ENCODE data around the gene ADCY5. TPM values are rescaled to one million over a fixed set of nuclear protein-coding genes. Genes with fewer than 3 reads are reported as not detected.

The ADCY5 gene
- total and polyA plus RNA-seq, 2 donors (not counting 1 experiment from before 2014, with no cell fraction given) = not detected

- Histone ChIP-seq H3K27ac (ENCODE audit: low read length in 2 of 2) (no peak overlapping the region), H4K20me1 (ENCODE audit: control insufficient read depth, insufficient read depth, low read length, poor library complexity, severe bottlenecking) (no peaks in the 10 kb centered on the region), H2AFZ (ENCODE audit: insufficient read depth, low read depth, low read length, poor library complexity, severe bottlenecking) (no peak overlapping the region), H3K4me1 (ENCODE audit: control insufficient read depth in 2 of 2, insufficient read depth in 2 of 2, low read length in 2 of 2) (no peaks in the 10 kb centered on the region), H3K27me3 (replicated peaks in 1 of 4; ENCODE audit: control extremely low read depth in 1 of 4, control insufficient read depth in 3 of 4, insufficient read depth in 4 of 4, low read length in 3 of 4) (no peaks in the 10 kb centered on the region), H3K9me3 (ENCODE audit: control extremely low read depth in 1 of 3, control insufficient read depth in 2 of 3, insufficient read depth in 1 of 3, low read length in 2 of 3) (peaks cover 0 to 10% (median 0%) of the 10 kb centered on the region in 3 donors), H3K9ac (ENCODE audit: low read length) (no peak overlapping the region), H3K4me2 (replicated peaks; ENCODE audit: low read depth, low read length, poor library complexity, severe bottlenecking) (no peak overlapping the region), H3K36me3 (replicated peaks in 1 of 2; ENCODE audit: control extremely low read depth in 1 of 2, control insufficient read depth in 1 of 2, extremely low read depth in 1 of 2, insufficient read depth in 2 of 2, low read length in 1 of 2) (no peaks in the 10 kb centered on the region), H3K79me2 (ENCODE audit: control insufficient read depth, insufficient read depth, low read length) (no peaks in the 10 kb centered on the region), H3K4me3 (ENCODE audit: control extremely low read depth in 1 of 5, extremely low read depth in 1 of 5, insufficient read depth in 1 of 5, low read depth in 2 of 5, low read length in 4 of 5) (no peak overlapping the region)
- peaks cover 4% of the 10 kb centered on the region for H3K27me3 Mint-ChIP-seq
- ChIA-PET CTCF (no interaction called here), POLR2A (no interaction called here)
- no peak overlapping the region for H3K4me3 Mint-ChIP-seq
- intact Hi-C loops (cut with micrococcal nuclease) = no loop called here
- WGBS (ENCODE audit: insufficient coverage) = 69% methylated on average over 5 of the region's 6 CpGs
- no peaks in the 10 kb centered on the region for H3K9me3 Mint-ChIP-seq (ENCODE audit: insufficient read depth)
- DNase-seq (no peak), ATAC-seq (ENCODE audit: low read depth) (no peak)
- H3K27ac Mint-ChIP-seq = no peak overlapping the region
- no peak for TF ChIP-seq EZH2 (IDR thresholded peaks at IDR 0.05; ENCODE audit: borderline replicate concordance, insufficient read depth, low read depth, low read length, poor library complexity, severe bottlenecking)
- TF ChIP-seq, protein P1, sequence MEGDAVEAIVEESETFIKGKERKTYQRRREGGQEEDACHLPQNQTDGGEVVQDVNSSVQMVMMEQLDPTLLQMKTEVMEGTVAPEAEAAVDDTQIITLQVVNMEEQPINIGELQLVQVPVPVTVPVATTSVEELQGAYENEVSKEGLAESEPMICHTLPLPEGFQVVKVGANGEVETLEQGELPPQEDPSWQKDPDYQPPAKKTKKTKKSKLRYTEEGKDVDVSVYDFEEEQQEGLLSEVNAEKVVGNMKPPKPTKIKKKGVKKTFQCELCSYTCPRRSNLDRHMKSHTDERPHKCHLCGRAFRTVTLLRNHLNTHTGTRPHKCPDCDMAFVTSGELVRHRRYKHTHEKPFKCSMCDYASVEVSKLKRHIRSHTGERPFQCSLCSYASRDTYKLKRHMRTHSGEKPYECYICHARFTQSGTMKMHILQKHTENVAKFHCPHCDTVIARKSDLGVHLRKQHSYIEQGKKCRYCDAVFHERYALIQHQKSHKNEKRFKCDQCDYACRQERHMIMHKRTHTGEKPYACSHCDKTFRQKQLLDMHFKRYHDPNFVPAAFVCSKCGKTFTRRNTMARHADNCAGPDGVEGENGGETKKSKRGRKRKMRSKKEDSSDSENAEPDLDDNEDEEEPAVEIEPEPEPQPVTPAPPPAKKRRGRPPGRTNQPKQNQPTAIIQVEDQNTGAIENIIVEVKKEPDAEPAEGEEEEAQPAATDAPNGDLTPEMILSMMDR (IDR thresholded peaks at IDR 0.05) = no peak
- H3K4me1 Mint-ChIP-seq = no peaks in the 10 kb centered on the region
Observed at GRCh38 chr3:123287962-123288302, 161.0 kb downstream of the ADCY5 start.

DNA sequence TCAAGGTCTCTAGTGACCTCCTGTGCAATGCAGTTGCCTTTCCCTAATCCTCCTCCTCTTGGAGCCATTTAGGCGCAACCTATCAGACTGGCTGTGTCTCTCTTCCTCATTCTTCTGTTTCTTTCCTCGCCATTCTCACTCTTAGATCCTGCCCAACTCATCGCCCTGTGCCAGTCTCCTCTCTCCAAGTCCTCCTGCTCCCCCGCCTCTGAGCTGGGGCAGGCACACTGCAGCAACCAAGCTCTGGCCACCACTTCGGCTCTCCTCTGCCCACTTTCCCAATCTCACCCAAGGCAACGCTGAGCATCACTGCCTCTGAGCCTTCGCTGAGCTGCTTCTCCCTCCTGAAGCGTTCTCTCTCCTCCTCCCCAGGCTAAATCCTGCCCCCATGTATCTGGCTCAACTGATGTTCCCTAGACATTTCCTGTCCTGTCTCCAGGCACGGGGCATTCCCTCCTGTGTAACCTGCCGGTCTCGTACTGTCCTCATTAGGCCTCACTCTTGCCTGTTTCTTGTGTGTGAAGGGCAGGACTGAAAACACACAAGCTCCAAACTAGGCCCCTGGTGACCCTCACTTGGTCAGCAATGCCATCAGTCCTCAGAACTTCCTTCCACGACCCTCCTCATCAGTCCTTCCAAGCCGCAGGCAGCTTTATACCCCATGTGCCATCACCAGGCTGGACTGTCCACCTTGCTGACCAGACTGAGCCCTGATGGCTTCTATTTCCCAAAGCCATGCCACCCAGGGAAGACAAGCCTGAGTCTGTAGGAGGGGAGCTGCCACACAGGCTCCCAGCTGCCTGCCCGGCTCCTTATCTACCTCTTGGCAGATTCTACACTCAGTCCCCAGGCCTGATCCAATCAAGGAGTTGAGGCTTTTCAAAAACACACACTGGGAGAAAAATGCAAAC is 161.6 kb downstream of the ADCY5 start:
- Histone ChIP-seq H3K4me3 (ENCODE audit: control extremely low read depth in 1 of 5, extremely low read depth in 1 of 5, insufficient read depth in 1 of 5, low read depth in 2 of 5, low read length in 4 of 5) (no peak overlapping the region), H3K9ac (ENCODE audit: low read length) (no peak overlapping the region), H3K79me2 (ENCODE audit: control insufficient read depth, insufficient read depth, low read length) (no peaks in the 10 kb centered on the region), H3K4me2 (replicated peaks; ENCODE audit: low read depth, low read length, poor library complexity, severe bottlenecking) (no peak overlapping the region), H3K9me3 (ENCODE audit: control extremely low read depth in 1 of 3, control insufficient read depth in 2 of 3, insufficient read depth in 1 of 3, low read length in 2 of 3) (peaks cover 0 to 10% (median 0%) of the 10 kb centered on the region in 3 donors), H2AFZ (ENCODE audit: insufficient read depth, low read depth, low read length, poor library complexity, severe bottlenecking) (no peak overlapping the region), H3K4me1 (ENCODE audit: control insufficient read depth in 2 of 2, insufficient read depth in 2 of 2, low read length in 2 of 2) (no peaks in the 10 kb centered on the region), H3K27ac (ENCODE audit: low read length in 2 of 2) (no peak overlapping the region), H3K27me3 (replicated peaks in 1 of 4; ENCODE audit: control extremely low read depth in 1 of 4, control insufficient read depth in 3 of 4, insufficient read depth in 4 of 4, low read length in 3 of 4) (no peaks in the 10 kb centered on the region), H3K36me3 (replicated peaks in 1 of 2; ENCODE audit: control extremely low read depth in 1 of 2, control insufficient read depth in 1 of 2, extremely low read depth in 1 of 2, insufficient read depth in 2 of 2, low read length in 1 of 2) (no peaks in the 10 kb centered on the region), H4K20me1 (ENCODE audit: control insufficient read depth, insufficient read depth, low read length, poor library complexity, severe bottlenecking) (no peaks in the 10 kb centered on the region)
- Mint-ChIP-seq H3K27ac (no peak overlapping the region), H3K9me3 (ENCODE audit: insufficient read depth) (no peaks in the 10 kb centered on the region), H3K4me3 (no peak overlapping the region), H3K27me3 (peaks cover 4% of the 10 kb centered on the region), H3K4me1 (no peaks in the 10 kb centered on the region)
- WGBS (ENCODE audit: insufficient coverage) = 91% methylated on average over 9 of the region's 14 CpGs
- intact Hi-C loops (cut with micrococcal nuclease) = no loop called here
- no peak for ATAC-seq (ENCODE audit: low read depth)
- no peak for DNase-seq
- CTCF ChIA-PET = no interaction called here
- POLR2A ChIA-PET = no interaction called here
- TF ChIP-seq, protein P1 (IDR thresholded peaks at IDR 0.05) = no peak
- TF ChIP-seq EZH2 (IDR thresholded peaks at IDR 0.05; ENCODE audit: borderline replicate concordance, insufficient read depth, low read depth, low read length, poor library complexity, severe bottlenecking) = no peak
